HepG2 (cell line): ENCODE measurements around the gene CD248. TPM values are rescaled to one million over a fixed set of nuclear protein-coding genes. Genes with fewer than 3 reads are reported as not detected.

Source experiments
- BORCS8-MEF2B ChIP-seq: sonication (generic); formaldehyde crosslinking; IDR thresholded peaks from 2 replicates; pipeline ENCODE4 v1.8.0; 2022; ENCODE audit warnings: mild to moderate bottlenecking, missing genetic modification reagents
- DNMT1 ChIP-seq: sonication (generic); formaldehyde crosslinking; IDR thresholded peaks from 2 replicates; pipeline ENCODE4 v1.5.1; 2020; ENCODE audit warnings: mild to moderate bottlenecking, missing genetic modification reagents
- FOXM1 ChIP-seq: sonication (generic); formaldehyde crosslinking; IDR thresholded peaks from 2 replicates; pipeline ENCODE4 v1.5.0; 2020; ENCODE audit warnings: missing genetic modification reagents
- IKZF1 ChIP-seq: fragments of 450-650 bp; IDR thresholded peaks from 2 replicates; pipeline ENCODE4 v1.7.1; 2016
- JARID2 ChIP-seq: sonication (generic); formaldehyde crosslinking; IDR thresholded peaks from 2 replicates; pipeline ENCODE4 v1.8.1; 2023; ENCODE audit warnings: missing genetic modification reagents, inconsistent platforms; ENCODE audit not compliant: insufficient replicate concordance
- KDM3A ChIP-seq: IDR thresholded peaks from 2 replicates; pipeline ENCODE4 v1.6.1; 2018; ENCODE audit warnings: low read depth, missing compliant biosample characterization
- MEIS2 ChIP-seq: sonication (generic); formaldehyde crosslinking; IDR thresholded peaks from 2 replicates; pipeline ENCODE4 v1.9.0; 2021; ENCODE audit warnings: mild to moderate bottlenecking, missing genetic modification reagents
- RBAK ChIP-seq: sonication (generic); formaldehyde crosslinking; IDR thresholded peaks from 2 replicates; pipeline ENCODE4 v1.5.1; 2020; ENCODE audit warnings: mild to moderate bottlenecking, missing genetic modification reagents
- REPIN1 ChIP-seq: sonication (generic); formaldehyde crosslinking; IDR thresholded peaks from 2 replicates; pipeline ENCODE4 v1.8.0; 2022; ENCODE audit warnings: missing genetic modification reagents, low read depth, mild to moderate bottlenecking, borderline replicate concordance
- SOX13 ChIP-seq, 3 experiments: fragments of 450-650 bp in 1 of 3; sonication (generic) in 1 of 3; formaldehyde crosslinking in 1 of 3; IDR thresholded peaks in 2 of 3; conservative IDR thresholded peaks in 1 of 3; 2 replicates each; pipeline versions ENCODE4 v1.5.0 to v1.6.1; 2016 to 2020; ENCODE audit warnings: antibody characterized with exemption in 1 of 3, mild to moderate bottlenecking in 1 of 3, missing compliant biosample characterization in 1 of 3, missing genetic modification reagents in 1 of 3, moderate library complexity in 1 of 3
- TEAD3 ChIP-seq: optimal IDR thresholded peaks from 2 replicates; pipeline ENCODE3; 2016; ENCODE audit warnings: borderline replicate concordance
- ZNF772 ChIP-seq: sonication (generic); formaldehyde crosslinking; IDR thresholded peaks from 2 replicates; pipeline ENCODE4 v1.5.0; 2020; ENCODE audit warnings: mild to moderate bottlenecking, missing genetic modification reagents
- ZNF782 ChIP-seq: sonication (generic); formaldehyde crosslinking; IDR thresholded peaks from 2 replicates; pipeline ENCODE4 v1.4.0; 2020; ENCODE audit warnings: missing genetic modification reagents, mild to moderate bottlenecking, borderline replicate concordance
- polyA plus RNA-seq, 8 experiments: library from polyadenylated mRNA; depleted of rRNA in 3 of 8; stranded (reverse) in 7 of 8; unstranded in 1 of 8; fragments of >200 nt; fragmentation: Illumina TruSeq in 4 of 8; extraction: Trizol in 4 of 8; gene quantifications; 2 replicates each; pipeline versions ENCODE4 v1.2.1 to v1.2.3, GENCODE V29; 2011 to 2016; ENCODE audit warnings: low read depth in 4 of 8, missing spikeins in 1 of 8, mixed read lengths in 1 of 8; ENCODE audit not compliant: insufficient read depth in 1 of 8
- total RNA-seq, 5 experiments: library from RNA; depleted of rRNA; stranded (reverse); fragments of >200 nt; fragmentation: Illumina TruSeq; extraction: Trizol; gene quantifications; 2 replicates each; pipeline ENCODE4 v1.2.3, GENCODE V29; 2016; ENCODE audit warnings: low read depth in 1 of 5
- TF ChIP-seq, protein P1 (sequence below): sonication (generic); formaldehyde crosslinking; IDR thresholded peaks from 2 replicates; pipeline ENCODE4 v1.8.0; 2022; ENCODE audit warnings: mild to moderate bottlenecking, missing genetic modification reagents, moderate library complexity
- TF ChIP-seq, protein P2 (sequence below): sonication (generic); formaldehyde crosslinking; IDR thresholded peaks from 2 replicates; pipeline ENCODE4 v1.4.0; 2020; ENCODE audit warnings: missing genetic modification reagents, borderline replicate concordance
- TF ChIP-seq, protein P3 (sequence below): sonication (generic); formaldehyde crosslinking; IDR thresholded peaks from 2 replicates; pipeline ENCODE4 v1.4.0; 2020; ENCODE audit warnings: missing genetic modification reagents, borderline replicate concordance
- TF ChIP-seq, protein P4 (sequence below): sonication (generic); formaldehyde crosslinking; IDR thresholded peaks from 2 replicates; pipeline ENCODE4 v1.5.0; 2020; ENCODE audit warnings: missing genetic modification reagents
- TF ChIP-seq, protein P5 (sequence below): sonication (generic); formaldehyde crosslinking; IDR thresholded peaks from 2 replicates; pipeline ENCODE4 v1.8.0; 2022; ENCODE audit warnings: mild to moderate bottlenecking, missing genetic modification reagents, moderate library complexity

CD248 gene
- total and polyA plus RNA-seq, 2 of the 13 experiments (the other 11 are each of a cell fraction or from before 2014, with no cell fraction given), result 0.25 to 0.35 TPM

DNA sequence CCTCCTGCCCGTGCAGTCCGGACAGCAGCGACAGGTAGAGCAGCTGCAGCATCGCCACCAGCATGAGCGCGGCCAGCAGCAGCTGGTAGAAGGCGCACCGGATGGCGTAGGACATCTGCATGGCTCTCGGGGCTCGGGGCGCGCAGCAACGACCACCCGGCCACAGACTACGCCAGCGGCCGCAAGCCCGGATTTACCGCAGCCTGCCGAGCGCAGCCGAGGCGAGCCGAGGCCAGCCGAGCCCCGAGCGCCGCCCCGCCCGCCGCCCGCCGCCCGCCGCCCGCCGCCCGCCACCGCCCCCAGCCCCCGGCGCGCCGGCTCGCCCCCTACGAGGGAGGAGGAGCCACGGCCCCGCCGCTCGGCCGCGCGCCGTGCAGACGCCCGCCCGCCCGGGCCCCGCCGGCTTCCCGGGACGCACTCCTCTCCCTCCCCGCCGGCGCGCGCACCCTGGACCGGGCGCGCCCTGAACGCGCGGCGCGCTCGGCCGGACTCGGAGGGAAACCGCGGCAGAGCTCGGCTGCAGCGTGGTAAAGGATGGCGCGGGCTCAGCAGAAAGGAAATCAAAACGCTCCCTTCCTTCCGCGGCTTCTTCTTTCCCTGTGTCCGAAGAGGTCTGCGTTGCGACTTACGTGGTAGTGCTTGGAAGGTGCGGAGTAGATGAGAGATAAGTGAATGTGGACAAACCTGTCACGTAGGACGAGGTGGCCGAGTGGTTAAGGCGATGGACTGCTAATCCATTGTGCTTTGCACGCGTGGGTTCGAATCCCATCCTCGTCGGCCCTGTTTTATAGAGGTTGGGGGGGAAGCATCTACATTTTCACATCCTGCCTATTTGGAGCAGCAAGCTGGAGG lies 30.8 kb upstream of the CD248 start, which contains the start of gene B4GAT1 (continued):
- TF ChIP-seq, protein P1, sequence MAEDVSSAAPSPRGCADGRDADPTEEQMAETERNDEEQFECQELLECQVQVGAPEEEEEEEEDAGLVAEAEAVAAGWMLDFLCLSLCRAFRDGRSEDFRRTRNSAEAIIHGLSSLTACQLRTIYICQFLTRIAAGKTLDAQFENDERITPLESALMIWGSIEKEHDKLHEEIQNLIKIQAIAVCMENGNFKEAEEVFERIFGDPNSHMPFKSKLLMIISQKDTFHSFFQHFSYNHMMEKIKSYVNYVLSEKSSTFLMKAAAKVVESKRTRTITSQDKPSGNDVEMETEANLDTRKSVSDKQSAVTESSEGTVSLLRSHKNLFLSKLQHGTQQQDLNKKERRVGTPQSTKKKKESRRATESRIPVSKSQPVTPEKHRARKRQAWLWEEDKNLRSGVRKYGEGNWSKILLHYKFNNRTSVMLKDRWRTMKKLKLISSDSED (CRISPR knock-in tag), result no peak
- TF ChIP-seq ZNF772 (CRISPR knock-in tag) (no peak; the same call in 1 of the 2 replicates), DNMT1 (no peak), MEIS2 (CRISPR knock-in tag) (no peak), JARID2 (CRISPR knock-in tag) (no peak), IKZF1 (no peak), KDM3A (CRISPR knock-in tag) (peak; percentile 87; the same call in 1 of the 2 replicates), FOXM1 (CRISPR knock-in tag) (no peak), ZNF782 (CRISPR knock-in tag) (no peak), RBAK (CRISPR knock-in tag) (no peak), TEAD3 (CRISPR knock-in tag) (peak; percentile 52), SOX13 (IDR thresholded peaks at IDR 0.05) (no peak), SOX13 (CRISPR knock-in tag; conservative IDR thresholded peaks at IDR 0.05 in 1 of 2, IDR thresholded peaks at IDR 0.05 in 1 of 2) (no peak), BORCS8-MEF2B (CRISPR knock-in tag) (0 out of 2 replicates have a peak, but pooled peaks have one; percentile 40), REPIN1 (peak; percentile 31; the same call in 1 of the 2 replicates)
- TF ChIP-seq, protein P2, sequence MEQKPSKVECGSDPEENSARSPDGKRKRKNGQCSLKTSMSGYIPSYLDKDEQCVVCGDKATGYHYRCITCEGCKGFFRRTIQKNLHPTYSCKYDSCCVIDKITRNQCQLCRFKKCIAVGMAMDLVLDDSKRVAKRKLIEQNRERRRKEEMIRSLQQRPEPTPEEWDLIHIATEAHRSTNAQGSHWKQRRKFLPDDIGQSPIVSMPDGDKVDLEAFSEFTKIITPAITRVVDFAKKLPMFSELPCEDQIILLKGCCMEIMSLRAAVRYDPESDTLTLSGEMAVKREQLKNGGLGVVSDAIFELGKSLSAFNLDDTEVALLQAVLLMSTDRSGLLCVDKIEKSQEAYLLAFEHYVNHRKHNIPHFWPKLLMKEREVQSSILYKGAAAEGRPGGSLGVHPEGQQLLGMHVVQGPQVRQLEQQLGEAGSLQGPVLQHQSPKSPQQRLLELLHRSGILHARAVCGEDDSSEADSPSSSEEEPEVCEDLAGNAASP (CRISPR knock-in tag), result peak; percentile 38; the same call in 1 of the 2 replicates
- TF ChIP-seq, protein P3, sequence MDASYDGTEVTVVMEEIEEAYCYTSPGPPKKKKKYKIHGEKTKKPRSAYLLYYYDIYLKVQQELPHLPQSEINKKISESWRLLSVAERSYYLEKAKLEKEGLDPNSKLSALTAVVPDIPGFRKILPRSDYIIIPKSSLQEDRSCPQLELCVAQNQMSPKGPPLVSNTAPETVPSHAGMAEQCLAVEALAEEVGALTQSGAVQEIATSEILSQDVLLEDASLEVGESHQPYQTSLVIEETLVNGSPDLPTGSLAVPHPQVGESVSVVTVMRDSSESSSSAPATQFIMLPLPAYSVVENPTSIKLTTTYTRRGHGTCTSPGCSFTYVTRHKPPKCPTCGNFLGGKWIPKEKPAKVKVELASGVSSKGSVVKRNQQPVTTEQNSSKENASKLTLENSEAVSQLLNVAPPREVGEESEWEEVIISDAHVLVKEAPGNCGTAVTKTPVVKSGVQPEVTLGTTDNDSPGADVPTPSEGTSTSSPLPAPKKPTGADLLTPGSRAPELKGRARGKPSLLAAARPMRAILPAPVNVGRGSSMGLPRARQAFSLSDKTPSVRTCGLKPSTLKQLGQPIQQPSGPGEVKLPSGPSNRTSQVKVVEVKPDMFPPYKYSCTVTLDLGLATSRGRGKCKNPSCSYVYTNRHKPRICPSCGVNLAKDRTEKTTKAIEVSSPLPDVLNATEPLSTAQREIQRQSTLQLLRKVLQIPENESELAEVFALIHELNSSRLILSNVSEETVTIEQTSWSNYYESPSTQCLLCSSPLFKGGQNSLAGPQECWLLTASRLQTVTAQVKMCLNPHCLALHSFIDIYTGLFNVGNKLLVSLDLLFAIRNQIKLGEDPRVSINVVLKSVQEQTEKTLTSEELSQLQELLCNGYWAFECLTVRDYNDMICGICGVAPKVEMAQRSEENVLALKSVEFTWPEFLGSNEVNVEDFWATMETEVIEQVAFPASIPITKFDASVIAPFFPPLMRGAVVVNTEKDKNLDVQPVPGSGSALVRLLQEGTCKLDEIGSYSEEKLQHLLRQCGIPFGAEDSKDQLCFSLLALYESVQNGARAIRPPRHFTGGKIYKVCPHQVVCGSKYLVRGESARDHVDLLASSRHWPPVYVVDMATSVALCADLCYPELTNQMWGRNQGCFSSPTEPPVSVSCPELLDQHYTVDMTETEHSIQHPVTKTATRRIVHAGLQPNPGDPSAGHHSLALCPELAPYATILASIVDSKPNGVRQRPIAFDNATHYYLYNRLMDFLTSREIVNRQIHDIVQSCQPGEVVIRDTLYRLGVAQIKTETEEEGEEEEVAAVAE (CRISPR knock-in tag), result peak; percentile 24; the same call in 1 of the 2 replicates
- TF ChIP-seq, protein P4, sequence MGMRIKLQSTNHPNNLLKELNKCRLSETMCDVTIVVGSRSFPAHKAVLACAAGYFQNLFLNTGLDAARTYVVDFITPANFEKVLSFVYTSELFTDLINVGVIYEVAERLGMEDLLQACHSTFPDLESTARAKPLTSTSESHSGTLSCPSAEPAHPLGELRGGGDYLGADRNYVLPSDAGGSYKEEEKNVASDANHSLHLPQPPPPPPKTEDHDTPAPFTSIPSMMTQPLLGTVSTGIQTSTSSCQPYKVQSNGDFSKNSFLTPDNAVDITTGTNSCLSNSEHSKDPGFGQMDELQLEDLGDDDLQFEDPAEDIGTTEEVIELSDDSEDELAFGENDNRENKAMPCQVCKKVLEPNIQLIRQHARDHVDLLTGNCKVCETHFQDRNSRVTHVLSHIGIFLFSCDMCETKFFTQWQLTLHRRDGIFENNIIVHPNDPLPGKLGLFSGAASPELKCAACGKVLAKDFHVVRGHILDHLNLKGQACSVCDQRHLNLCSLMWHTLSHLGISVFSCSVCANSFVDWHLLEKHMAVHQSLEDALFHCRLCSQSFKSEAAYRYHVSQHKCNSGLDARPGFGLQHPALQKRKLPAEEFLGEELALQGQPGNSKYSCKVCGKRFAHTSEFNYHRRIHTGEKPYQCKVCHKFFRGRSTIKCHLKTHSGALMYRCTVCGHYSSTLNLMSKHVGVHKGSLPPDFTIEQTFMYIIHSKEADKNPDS (CRISPR knock-in tag), result no peak
- TF ChIP-seq, protein P5, sequence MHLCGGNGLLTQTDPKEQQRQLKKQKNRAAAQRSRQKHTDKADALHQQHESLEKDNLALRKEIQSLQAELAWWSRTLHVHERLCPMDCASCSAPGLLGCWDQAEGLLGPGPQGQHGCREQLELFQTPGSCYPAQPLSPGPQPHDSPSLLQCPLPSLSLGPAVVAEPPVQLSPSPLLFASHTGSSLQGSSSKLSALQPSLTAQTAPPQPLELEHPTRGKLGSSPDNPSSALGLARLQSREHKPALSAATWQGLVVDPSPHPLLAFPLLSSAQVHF (CRISPR knock-in tag), result 0 out of 2 replicates have a peak, but pooled peaks have one; percentile 29
